Raji (cell line): ENCODE measurements around the gene FANCD2.

ENCODE experiments used
- POLR2A ChIP-seq: IDR thresholded peaks from 2 replicates; pipeline ENCODE4 v1.6.1; 2011; ENCODE audit warnings: low read depth, low read length, control low read depth; ENCODE audit not compliant: insufficient read depth

The FANCD2 gene

DNA sequence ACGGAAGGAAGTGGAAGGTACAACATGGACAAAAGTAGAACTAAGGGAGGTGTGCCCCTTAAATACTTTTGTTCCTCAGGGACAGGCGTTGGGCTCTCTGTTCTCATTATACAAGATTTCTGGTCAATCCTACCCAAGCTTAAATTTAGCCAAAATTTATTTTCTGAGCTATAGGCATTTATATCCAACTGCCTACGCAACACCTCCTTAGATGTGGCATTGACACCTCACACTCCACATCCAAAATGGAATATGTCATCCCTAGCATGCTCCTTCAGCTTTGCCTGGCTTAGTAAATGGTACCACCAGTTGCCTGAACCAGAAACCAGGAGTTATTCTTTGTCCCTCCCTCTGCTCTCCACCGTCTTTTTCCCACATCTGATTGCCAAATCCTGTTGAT is 55.6 kb downstream of the FANCD2 start:
- no peak for TF ChIP-seq POLR2A

DNA sequence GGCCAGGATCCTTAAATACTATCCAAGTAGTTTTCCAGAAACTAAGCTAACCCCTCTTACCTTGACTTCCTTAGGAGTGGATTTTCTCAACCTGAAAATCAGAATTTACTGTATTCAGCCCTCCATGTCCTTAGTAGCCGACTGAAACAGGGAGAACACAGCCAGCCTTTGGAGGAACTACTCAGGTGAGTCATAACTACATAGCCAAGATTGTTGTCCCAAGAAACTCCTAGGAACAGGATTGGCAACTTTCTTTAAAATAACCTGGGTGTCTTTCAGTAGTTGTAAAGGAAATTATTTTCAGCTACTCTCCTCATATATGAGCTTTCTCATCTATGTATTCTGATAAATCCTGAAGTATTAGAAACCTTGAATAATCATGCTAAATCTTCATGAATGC is 59.5 kb downstream of the FANCD2 start:
- TF ChIP-seq POLR2A, result no peak

DNA sequence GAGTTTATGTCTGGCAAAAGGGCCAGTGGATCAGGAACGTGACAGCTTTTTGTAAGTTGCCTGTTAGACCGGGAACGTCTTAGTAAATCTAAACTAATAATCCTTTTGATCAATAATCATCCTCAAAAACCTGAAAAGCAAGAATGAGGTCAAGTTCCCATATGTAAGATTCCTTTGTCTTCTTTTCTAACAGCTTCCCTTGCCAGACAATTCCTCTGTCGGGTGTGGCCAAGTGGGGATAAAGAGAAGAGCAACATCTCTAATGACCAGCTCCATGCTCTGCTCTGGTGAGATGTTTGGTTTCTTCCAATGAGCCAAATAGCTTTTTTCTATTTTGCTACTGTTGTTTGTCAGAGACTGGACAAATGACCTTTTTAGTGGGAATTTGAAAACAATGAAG is 62.0 kb downstream of the FANCD2 start:
- no peak for TF ChIP-seq POLR2A

DNA sequence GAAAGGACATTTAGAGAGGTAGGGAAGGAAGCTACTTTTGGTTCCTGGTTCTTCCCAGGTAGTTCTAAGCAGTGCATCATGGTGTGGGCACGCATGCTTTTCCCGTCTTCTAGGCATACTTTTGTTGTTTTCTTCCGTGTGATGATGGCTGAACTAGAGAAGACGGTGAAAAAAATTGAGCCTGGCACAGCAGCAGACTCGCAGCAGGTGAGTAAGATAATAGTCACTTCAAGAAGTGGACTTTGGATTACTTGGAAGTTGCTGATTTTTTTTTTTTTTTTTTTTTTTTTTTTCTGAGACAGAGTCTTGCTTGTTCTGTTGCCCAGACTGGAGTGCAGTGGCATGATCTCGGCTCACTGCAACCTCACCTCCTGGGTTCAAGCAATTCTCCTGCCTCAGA is 63.9 kb downstream of the FANCD2 start:
- TF ChIP-seq POLR2A, result no peak

DNA sequence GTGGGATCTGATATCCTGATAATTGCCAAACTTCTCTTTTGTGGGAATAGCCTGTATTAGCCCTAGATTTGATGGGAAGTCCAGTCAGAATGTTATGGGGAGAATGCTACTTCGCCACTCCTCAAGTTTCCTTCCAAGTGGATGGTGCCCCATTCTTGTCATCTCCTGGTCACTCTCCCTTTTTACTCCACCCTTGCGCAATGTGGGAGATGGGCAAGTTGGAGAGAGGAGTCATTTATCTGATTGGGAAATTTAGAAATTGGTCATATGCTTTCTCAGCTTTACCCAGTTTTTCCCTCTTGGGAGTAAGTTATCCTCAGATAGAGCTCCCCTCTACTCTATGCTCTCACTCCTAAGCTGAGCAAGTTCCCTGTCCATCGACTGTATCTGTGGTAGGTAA is 67.4 kb downstream of the FANCD2 start:
- no peak for TF ChIP-seq POLR2A

DNA sequence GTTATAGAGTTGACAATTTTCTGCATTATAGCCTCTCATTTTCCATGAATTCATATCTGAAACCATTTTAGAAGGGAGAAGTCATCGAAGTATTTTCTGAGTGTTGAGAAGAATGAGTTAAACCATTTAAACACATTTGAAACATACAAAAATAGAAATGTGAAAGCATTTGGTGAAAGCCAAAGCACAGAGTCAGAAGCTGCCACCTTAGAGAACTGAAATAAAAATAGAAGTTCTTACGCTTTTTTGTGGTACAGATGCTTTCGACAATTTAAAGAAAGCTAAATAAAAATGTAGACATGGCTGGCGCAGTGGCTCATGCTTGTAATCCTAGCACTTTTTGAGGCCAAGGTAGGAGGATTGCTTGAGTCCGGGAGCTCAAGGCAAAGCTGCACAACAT is 72.8 kb downstream of the FANCD2 start:
- no peak for TF ChIP-seq POLR2A

DNA sequence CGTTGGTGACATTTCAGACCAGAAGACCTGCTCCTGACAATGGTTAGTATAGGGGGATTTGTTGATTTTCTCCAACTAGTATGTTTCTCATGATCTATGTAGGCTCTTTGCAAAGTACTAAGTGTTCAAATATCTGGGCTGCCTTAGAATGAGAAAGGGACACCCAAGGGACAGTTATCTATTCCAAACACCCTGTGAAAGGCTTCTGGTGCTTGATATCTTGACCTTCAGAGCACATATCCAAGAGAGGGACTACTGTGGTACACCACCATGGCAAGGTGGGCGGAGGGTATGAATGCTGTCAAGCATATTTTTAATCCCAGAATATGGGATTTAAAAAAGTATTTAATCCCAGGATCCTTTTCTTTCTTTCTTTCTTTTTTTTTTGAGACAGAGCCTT is 80.7 kb downstream of the FANCD2 start:
- no peak for TF ChIP-seq POLR2A

DNA sequence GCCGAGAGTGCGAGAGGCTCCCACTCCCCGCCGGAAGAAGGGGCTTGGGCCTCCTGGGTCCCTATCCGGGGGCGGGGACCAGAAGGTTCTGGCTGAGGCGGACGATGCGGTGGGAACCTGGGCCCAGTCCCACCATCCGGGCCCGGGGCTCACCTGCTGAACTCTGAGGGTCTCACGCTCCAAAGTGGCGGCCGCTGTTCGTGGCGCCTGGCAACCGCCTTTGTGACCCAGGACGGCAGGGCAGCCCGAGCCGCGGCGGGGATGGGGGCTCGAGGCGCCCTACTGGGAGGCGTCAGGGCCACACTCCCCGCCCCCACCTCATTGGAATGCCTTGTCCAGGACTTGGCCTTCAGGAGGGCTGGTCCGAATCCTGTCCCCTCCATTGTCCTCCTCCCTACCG is 81.9 kb downstream of the FANCD2 start, which contains the start of gene FANCD2OS:
Gene FANCD2OS (minus strand): TSS at position 165 of the 400 bp plus-strand sequence. CDS start 3,481 bp downstream, outside the sequence.
- no peak for TF ChIP-seq POLR2A

DNA sequence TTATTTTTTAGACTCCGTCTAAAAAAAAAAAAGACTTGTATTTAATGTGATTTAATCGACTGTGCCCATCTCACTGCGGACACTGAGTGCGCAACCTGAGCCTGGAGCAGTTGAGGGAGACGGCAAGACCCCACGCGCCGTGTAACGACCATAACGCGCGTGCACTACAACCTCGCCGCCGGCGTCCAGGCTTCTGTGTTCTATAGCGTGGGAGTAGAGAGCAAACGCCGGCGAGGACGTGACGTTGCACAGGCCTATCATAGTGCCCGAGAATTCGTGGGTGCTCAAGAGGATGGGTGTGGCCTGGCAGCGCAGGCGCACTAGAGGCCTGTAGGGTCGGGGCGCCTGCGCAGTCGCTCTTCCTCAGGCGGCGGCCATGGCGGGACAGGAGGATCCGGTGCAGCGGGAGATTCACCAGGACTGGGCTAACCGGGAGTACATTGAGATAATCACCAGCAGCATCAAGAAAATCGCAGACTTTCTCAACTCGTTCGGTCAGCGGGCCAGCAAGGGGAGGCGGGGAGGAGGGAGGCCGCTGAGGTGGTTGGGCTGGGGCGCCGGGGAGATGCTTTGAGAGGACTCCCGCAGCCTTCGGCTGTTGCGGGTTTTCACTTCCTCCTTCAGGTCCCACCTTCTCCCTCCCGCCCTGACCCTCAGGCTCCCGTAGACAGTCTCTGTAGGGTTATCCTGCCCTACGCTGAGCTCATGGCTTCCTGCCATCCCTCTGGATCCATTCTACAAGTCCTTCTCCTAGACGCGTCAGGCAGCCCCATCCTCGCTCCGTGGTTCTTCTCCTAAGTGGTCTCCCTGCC is 89.3 kb downstream of the FANCD2 start, which contains the start of gene BRK1:
Gene BRK1 (plus strand): TSS at position 350 of the 812 bp plus-strand sequence. CDS start 27 bp downstream, at position 377.
- peak; percentile 99 for TF ChIP-seq POLR2A

DNA sequence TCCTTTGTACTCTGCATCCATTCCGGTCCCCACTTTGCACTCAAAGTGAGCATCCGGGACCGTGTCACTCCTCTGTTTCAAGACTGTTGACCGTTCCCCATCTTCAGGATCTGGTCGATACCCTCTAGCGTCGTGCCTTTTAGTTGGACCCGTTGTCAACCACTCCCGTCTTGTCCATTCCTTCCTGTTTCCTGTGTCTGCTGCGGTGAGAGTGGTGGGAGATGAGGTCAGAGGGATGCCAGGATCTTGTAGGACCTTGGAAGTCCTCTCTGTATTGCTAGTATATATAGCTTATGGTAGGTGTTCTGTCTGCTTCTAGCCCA is 89.9 kb downstream of the FANCD2 start:
- TF ChIP-seq POLR2A, result no peak

DNA sequence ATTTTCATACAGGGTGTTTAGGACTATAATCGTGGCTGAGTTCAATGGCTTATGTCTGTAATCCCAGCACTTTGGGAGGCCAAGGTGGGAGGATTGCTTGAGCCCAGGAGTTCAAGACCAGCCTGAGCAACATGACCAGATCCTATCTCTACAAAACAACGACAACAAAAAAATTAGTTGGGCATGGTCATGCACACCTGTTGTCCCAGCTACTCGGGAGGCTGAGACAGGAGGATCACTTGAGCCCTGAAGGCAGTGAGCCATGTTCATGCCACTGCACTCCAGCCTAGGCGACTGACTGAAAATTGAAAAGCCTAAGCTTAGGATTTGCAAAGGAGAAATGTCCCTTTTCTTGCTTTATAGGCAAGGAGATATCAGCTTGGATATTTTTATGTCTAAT is 90.7 kb downstream of the FANCD2 start:
- TF ChIP-seq POLR2A, result no peak

DNA sequence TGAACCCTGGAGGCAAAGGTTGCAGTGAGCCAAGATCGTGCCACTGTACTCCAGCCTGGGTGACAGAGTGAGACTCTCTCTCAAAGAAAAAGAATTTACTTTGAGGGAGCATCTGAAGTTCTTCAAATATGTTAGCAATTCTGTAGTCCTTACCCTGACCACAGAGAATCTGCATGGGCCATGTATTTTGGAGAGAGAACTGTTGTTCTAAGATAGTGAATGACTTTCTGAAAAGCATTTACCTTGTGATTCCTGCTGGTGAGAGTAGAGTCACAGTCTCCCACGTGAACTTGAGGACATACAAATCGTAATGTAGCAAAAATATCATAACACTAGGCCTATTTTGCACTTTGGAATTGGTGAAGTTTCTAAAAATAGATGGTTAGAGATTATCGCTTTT is 93.1 kb downstream of the FANCD2 start:
- TF ChIP-seq POLR2A, result no peak

DNA sequence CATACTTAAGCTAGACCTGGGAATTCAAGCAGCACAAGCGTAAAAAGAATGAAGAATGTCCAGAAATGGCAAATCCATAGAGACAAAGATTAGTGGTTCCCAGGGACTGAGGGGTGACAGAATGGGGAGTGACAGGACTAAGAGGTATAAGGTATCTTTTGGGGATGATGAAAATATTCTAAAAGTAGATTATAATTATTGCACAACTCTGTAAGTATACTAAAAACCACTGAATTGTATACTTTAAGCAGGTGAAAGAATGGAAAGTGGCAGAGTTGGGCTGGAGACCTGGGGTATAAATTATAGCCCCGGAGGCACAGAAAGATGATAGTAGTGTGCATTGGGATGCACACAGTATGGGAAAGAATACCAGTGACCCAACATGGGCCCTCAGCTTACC is 94.8 kb downstream of the FANCD2 start:
- no peak for TF ChIP-seq POLR2A

DNA sequence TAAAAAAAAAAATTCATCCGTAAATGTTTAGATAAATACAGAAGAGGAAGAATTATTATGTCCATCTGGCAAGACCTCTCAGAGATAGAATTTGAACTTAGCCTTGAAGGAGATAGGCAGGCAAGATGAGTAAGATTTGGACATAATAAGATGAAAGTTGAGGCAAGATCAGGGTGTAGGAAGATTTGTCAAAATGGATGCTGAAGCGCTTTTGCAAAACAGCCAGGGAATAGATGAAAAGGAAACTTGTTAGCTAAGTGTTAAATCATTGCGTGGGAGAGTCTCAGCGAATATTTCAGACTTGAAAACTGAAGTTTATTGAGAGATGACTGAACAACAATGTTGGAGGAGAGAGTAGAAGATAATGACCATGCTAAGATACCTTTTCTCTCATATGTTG is 96.5 kb downstream of the FANCD2 start:
- TF ChIP-seq POLR2A, result no peak

DNA sequence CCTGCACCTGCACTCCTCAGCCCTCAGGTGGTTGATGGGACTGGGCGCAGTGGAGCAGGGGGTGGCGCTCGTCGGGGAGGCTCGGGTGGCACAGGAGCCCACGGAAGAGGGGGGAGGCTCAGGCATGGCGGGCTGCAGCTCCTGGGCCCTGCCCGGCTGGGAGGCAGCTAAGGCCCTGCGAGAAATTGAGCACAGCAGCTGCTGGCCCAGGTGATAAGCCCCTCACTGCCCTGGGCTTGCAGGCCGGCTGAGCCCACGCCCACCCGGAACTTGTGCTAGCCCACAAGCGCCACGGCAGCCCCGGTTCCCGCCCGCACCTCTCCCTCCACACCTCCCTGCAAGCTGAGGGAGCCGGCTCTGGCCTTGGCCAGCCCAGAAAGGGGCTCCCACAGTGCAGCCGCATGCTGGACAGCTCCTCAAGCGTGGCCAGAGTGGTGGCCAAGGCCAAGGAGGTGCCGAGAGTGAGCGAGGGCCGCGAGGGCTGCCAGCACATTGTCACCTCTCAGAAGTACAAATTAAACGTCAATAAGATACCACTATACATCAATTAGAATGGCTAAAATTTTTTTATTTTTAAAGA is 110.3 kb downstream of the FANCD2 start:
- no peak for TF ChIP-seq POLR2A

DNA sequence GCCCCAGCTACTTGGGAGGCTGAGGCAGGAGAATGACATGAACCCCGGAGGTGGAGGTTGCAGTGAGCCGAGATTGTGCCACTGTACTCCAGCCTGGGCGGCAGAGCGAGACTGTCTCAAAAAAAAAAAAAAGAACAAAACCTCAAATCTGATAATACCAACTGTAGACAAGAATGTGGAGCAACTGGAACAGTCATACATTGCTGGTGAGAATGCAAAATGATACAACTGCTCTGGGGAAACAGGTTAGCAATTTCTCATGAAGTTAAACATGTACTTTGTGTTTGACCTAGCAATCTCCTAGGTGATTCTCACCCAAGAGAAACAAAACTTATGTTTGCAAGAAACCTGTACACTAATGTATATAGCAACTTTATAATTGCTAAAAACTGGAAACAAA is 110.9 kb downstream of the FANCD2 start:
- no peak for TF ChIP-seq POLR2A

DNA sequence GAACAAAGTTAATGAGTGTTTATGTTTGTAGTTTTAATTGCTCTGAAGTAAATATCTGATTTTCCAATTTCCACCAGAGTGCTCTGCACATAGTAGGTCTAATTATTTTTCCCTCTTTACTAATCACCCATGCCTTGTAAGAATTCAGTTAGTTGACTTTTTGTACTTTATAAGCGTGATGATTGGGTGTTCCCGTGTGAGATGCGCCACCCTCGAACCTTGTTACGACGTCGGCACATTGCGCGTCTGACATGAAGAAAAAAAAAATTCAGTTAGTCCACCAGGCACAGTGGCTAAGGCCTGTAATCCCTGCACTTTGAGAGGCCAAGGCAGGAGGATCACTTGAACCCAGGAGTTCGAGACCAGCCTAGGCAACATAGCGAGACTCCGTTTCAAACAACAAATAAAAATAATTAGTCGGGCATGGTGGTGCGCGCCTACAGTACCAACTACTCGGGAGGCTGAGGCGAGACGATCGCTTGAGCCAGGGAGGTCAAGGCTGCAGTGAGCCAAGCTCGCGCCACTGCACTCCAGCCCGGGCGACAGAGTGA is 114.8 kb downstream of the FANCD2 start:
- no peak for TF ChIP-seq POLR2A
